HepG2 (cell line): ENCODE results near the gene NDUFS4. TPM values are rescaled to one million over a fixed set of nuclear protein-coding genes. Genes with fewer than 3 reads are reported as not detected.

ENCODE experiments used
- ATAC-seq: fragments of 200-7000 bp; cut with Tn5 transposase; 3 replicates; pipeline ENCODE4 v1.9.1; 2020; ENCODE audit warnings: mild to moderate bottlenecking, moderate library complexity
- BruUV-seq: library from RNA; stranded (reverse); fragments of 400-500 nt; replicated peaks from 2 replicates; lab custom pipeline; 2021; lab: Mats Ljungman, UMichigan
- CTCF ChIA-PET: fragments of 300-600 bp; formaldehyde crosslinking; extraction: SDS; loops from one replicate; lab custom pipeline; 2021; ENCODE audit warnings: low total read pairs, inconsistent platforms, low intra/inter-chr PET ratio; lab: Yijun Ruan, JAX
- POLR2A ChIA-PET: fragments of 350-600 bp; sonication (Branson Sonifier 250); formaldehyde crosslinking; loops from one replicate; lab custom pipeline; 2020; ENCODE audit warnings: antibody characterized with exemption, inconsistent platforms; lab: Yijun Ruan, JAX
- DNase-seq: peaks from one replicate; pipeline ENCODE4 v3.0.0-alpha.2; 2015; ENCODE audit warnings: low spot score
- FAIRE-seq: peaks from 3 replicates; lab custom pipeline; 2011; peaks lifted over from hg19 to GRCh38; lab: Jason Lieb, UNC
- H2AFZ ChIP-seq: one replicate; pipeline ENCODE4 v1.6.1; 2011; ENCODE audit warnings: low read length, inconsistent platforms
- H3K27ac ChIP-seq: fragments of 300-600 bp; 3 replicates; pipeline ENCODE4 v1.8.0; 2011; ENCODE audit warnings: mixed run types, mild to moderate bottlenecking, mixed read lengths, low read length, inconsistent platforms; ENCODE audit not compliant: insufficient read depth; ENCODE audit errors: extremely low read length
- H3K27me3 ChIP-seq, 2 experiments: fragments of 200-600 bp in 1 of 2; 2 replicates in 1 of 2; 3 replicates in 1 of 2; pipeline versions ENCODE4 v1.6.0 to v1.8.0; 2011; ENCODE audit warnings: low read length in 2 of 2, mild to moderate bottlenecking in 2 of 2, moderate library complexity in 2 of 2, inconsistent platforms in 1 of 2; ENCODE audit not compliant: insufficient read depth in 2 of 2, control insufficient read depth in 1 of 2
- H3K36me3 ChIP-seq, 2 experiments: fragments of 200-600 bp in 1 of 2; replicated peaks in 1 of 2; 2 replicates in 1 of 2; 3 replicates in 1 of 2; pipeline versions ENCODE4 v1.5.1 to v1.8.0; 2011; ENCODE audit warnings: low read length in 2 of 2, inconsistent platforms in 1 of 2; ENCODE audit not compliant: insufficient read depth in 2 of 2, control insufficient read depth in 1 of 2
- H3K4me1 ChIP-seq: 2 replicates; pipeline ENCODE4 v1.5.1; 2012; ENCODE audit warnings: low read length, inconsistent platforms; ENCODE audit not compliant: insufficient read depth
- H3K4me2 ChIP-seq: 2 replicates; pipeline ENCODE4 v1.6.0; 2011; ENCODE audit warnings: low read depth, low read length, inconsistent platforms
- H3K4me3 ChIP-seq, 3 experiments: fragments of 200-600 bp in 1 of 3; sonication (generic), shearing (Covaris generic) in 1 of 3; replicated peaks in 1 of 3; 2 replicates each; pipeline ENCODE4 v1.5.1; 2011 to 2016; ENCODE audit warnings: low read length in 3 of 3, inconsistent platforms in 2 of 3, low read depth in 2 of 3, mild to moderate bottlenecking in 2 of 3, control low read depth in 1 of 3, mixed read lengths in 1 of 3; ENCODE audit not compliant: insufficient read depth in 1 of 3
- H3K79me2 ChIP-seq: one replicate; pipeline ENCODE4 v1.6.1; 2011; ENCODE audit warnings: low read length, inconsistent platforms; ENCODE audit not compliant: insufficient read depth
- H3K9ac ChIP-seq: 2 replicates; pipeline ENCODE4 v1.6.0; 2011; ENCODE audit warnings: mild to moderate bottlenecking, low read depth, low read length, inconsistent platforms; ENCODE audit not compliant: insufficient read depth
- H3K9me3 ChIP-seq: 2 replicates; pipeline ENCODE4 v1.5.1; 2012; ENCODE audit warnings: mild to moderate bottlenecking, low read length
- H4K20me1 ChIP-seq: 2 replicates; pipeline ENCODE4 v1.6.0; 2011; ENCODE audit warnings: inconsistent platforms, mild to moderate bottlenecking, low read length, moderate library complexity; ENCODE audit not compliant: insufficient read depth
- MAFF ChIP-seq: IDR thresholded peaks from 2 replicates; pipeline ENCODE4 v1.6.1; 2011; ENCODE audit warnings: low read depth, low read length, improper control_type of control experiment
- MAFK ChIP-seq, 2 experiments: IDR thresholded peaks in 1 of 2; conservative IDR thresholded peaks in 1 of 2; 2 replicates each; pipeline ENCODE4 v1.6.1; 2011; ENCODE audit warnings: improper control_type of control experiment in 2 of 2, low read length in 2 of 2
- NFE2L2 ChIP-seq: fragments of 150-350 bp; IDR thresholded peaks from 2 replicates; pipeline ENCODE4 v1.6.1; 2014; ENCODE audit warnings: low read length
- SP140L ChIP-seq: sonication (generic); formaldehyde crosslinking; IDR thresholded peaks from 2 replicates; pipeline ENCODE4 v1.4.0; 2020; ENCODE audit warnings: missing genetic modification reagents, borderline replicate concordance
- WGBS: methylation state at CpG from one replicate; pipeline ENCODE4 v1.1.6; 2017; ENCODE audit warnings: low lambda C conversion rate; 5-methylcytosine and 5-hydroxymethylcytosine counted together
- in situ Hi-C: cut with HindIII; loops from 2 replicates; pipeline ENCODE4 v1.10.0; 2017; ENCODE audit warnings: low pct_unique_long_range_greater_than_20kb; ENCODE audit not compliant: extremely low pct_ligation_motif_present
- intact Hi-C: fragments of 100-400 bp; cut with micrococcal nuclease; formaldehyde crosslinking; loops from one replicate; pipeline ENCODE4 v1.10.0; 2022; ENCODE audit not compliant: unreplicated experiment
- polyA plus RNA-seq, 8 experiments: library from polyadenylated mRNA; depleted of rRNA in 3 of 8; stranded (reverse) in 7 of 8; unstranded in 1 of 8; fragments of >200 nt; fragmentation: Illumina TruSeq in 4 of 8; extraction: Trizol in 4 of 8; gene quantifications; 2 replicates each; pipeline versions ENCODE4 v1.2.1 to v1.2.3, GENCODE V29; 2011 to 2016; ENCODE audit warnings: low read depth in 4 of 8, missing spikeins in 1 of 8, mixed read lengths in 1 of 8; ENCODE audit not compliant: insufficient read depth in 1 of 8
- total RNA-seq, 5 experiments: library from RNA; depleted of rRNA; stranded (reverse); fragments of >200 nt; fragmentation: Illumina TruSeq; extraction: Trizol; gene quantifications; 2 replicates each; pipeline ENCODE4 v1.2.3, GENCODE V29; 2016; ENCODE audit warnings: low read depth in 1 of 5
- TF ChIP-seq, protein P1 (sequence below): sonication (generic); formaldehyde crosslinking; IDR thresholded peaks from 2 replicates; pipeline ENCODE4 v1.9.0; 2021; ENCODE audit warnings: missing genetic modification reagents, mild to moderate bottlenecking, borderline replicate concordance

NDUFS4 gene
- total and polyA plus RNA-seq, 2 of the 13 experiments (the other 11 are each of a cell fraction or from before 2014, with no cell fraction given): 121 to 126 TPM

DNA sequence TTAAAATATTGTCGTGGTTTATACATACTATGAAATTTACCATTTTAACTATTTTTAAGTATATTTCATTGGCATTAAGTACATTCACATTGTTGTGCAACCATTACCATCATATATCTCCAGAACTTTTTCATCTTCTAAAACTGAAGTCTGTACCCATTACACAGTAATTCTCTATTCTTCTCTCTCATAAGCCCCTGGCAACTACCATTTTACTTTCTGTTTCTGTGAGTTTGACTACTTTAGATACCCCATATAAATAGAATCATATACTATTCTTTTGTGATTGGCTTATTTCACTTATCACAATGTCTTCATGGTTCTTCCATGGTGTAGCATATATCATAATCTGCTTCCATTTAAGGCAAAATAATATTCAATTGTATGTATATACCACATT is 30.3 kb downstream of the NDUFS4 start:
- Histone ChIP-seq H3K27ac (no peak overlapping the region), H3K4me1 (peaks cover 6% of the 10 kb centered on the region; the same call in 1 of the 2 replicates), H3K9ac (no peak overlapping the region), H3K79me2 (peaks cover 74% of the 10 kb centered on the region), H2AFZ (no peak overlapping the region), H3K4me2 (no peak overlapping the region), H3K9me3 (no peaks in the 10 kb centered on the region), H3K36me3 (0 out of 5 replicates have a peak, but pooled peaks cover 0 to 5% of the 10 kb centered on the region in 2 experiments), H3K4me3 (no peak overlapping the region), H4K20me1 (peaks cover 16% of the 10 kb centered on the region; the same call in 1 of the 2 replicates), H3K27me3 (no peaks in the 10 kb centered on the region)
- CTCF ChIA-PET: no interaction called here
- in situ Hi-C loops: no loop called here
- TF ChIP-seq, protein P1, sequence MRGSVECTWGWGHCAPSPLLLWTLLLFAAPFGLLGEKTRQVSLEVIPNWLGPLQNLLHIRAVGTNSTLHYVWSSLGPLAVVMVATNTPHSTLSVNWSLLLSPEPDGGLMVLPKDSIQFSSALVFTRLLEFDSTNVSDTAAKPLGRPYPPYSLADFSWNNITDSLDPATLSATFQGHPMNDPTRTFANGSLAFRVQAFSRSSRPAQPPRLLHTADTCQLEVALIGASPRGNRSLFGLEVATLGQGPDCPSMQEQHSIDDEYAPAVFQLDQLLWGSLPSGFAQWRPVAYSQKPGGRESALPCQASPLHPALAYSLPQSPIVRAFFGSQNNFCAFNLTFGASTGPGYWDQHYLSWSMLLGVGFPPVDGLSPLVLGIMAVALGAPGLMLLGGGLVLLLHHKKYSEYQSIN (CRISPR knock-in tag): no peak
- no peak for TF ChIP-seq SP140L (CRISPR knock-in tag)
- ATAC-seq (no peak), DNase-seq (no peak), FAIRE-seq (no peak)
- no TSS peak for BruUV-seq
- POLR2A ChIA-PET: no interaction called here
- intact Hi-C loops: no loop called here
- 97% methylated on average over 1 of the region's 1 CpG for WGBS

DNA sequence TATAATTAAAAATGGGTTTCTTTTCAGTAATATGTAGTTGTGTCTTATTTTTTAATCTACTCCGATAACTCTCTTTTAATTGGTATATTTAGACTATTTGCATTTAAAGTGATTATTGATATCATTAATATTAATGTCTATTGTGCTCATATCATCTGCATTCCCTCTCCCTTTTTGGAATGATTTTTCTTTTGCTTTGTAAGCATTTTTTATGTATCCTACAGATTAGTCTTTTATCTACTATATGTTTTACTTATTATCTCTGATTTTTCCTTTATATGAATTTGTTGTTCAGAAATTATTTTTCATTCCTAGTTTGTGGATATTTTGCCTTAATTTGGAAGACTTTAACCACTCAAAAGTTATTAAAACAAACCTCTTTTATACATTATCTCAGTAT is 34.0 kb downstream of the NDUFS4 start:
- no peak overlapping the region for H3K27ac ChIP-seq
- H3K4me1 ChIP-seq: peaks cover 6% of the 10 kb centered on the region; the same call in 1 of the 2 replicates
- ChIA-PET POLR2A (no interaction called here), CTCF (no interaction called here)
- 96% methylated on average over 1 of the region's 1 CpG for WGBS
- no peak for ATAC-seq
- intact Hi-C loops: no loop called here
- TF ChIP-seq MAFF (peak; percentile 54), NFE2L2 (no peak), MAFK (conservative IDR thresholded peaks at IDR 0.05 in 1 of 2, IDR thresholded peaks at IDR 0.05 in 1 of 2; ENCODE audit: low read length in 2 of 2) (peak; percentile 61 to 72)
- FAIRE-seq: no peak
- peaks cover 80% of the 10 kb centered on the region for H3K79me2 ChIP-seq
- no peak for DNase-seq
- no peak overlapping the region for H2AFZ ChIP-seq
- in situ Hi-C loops: no loop called here
- BruUV-seq: no TSS peak
- H3K9ac ChIP-seq: no peak overlapping the region
- H4K20me1 ChIP-seq: peaks cover 20% of the 10 kb centered on the region; the same call in 1 of the 2 replicates
- H3K27me3 ChIP-seq: no peaks in the 10 kb centered on the region
- H3K9me3 ChIP-seq: no peaks in the 10 kb centered on the region
- H3K4me3 ChIP-seq: no peak overlapping the region
- H3K36me3 ChIP-seq: no peaks in the 10 kb centered on the region
- H3K4me2 ChIP-seq: no peak overlapping the region
